Measurements from ENCODE around the gene ABHD18. TPM values are rescaled to one million over a fixed set of nuclear protein-coding genes. Genes with fewer than 3 reads are reported as not detected.
"Not testable (repeated sequence)": the region's sequence is repeated elsewhere in the genome, so short reads cannot be mapped to it uniquely, and the experiment has no call there.

Gene ABHD18
- total RNA-seq, 2 donors from 2014 or later: 5.3 to 7.2 TPM

DNA sequence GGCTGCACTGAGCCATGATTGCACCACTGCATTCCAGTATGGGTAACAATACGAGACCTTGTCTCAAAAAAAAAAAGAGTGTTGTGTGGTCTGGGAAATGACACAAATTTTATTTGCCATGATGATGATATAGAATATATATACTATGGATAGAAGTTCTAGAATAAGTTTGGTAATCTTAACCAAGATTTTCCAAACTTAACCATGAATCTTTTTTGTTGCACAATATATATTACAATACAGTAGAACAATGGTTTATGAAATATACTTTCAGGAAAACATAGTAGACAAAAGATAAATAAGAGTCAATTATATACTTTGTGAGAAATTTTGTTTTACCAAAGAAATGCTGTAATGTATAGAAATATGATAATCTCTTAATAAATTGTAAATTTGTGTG is 35.0 kb upstream of the ABHD18 start:
- H3K27ac ChIP-seq: no peak overlapping the region
- TF ChIP-seq, protein P1, sequence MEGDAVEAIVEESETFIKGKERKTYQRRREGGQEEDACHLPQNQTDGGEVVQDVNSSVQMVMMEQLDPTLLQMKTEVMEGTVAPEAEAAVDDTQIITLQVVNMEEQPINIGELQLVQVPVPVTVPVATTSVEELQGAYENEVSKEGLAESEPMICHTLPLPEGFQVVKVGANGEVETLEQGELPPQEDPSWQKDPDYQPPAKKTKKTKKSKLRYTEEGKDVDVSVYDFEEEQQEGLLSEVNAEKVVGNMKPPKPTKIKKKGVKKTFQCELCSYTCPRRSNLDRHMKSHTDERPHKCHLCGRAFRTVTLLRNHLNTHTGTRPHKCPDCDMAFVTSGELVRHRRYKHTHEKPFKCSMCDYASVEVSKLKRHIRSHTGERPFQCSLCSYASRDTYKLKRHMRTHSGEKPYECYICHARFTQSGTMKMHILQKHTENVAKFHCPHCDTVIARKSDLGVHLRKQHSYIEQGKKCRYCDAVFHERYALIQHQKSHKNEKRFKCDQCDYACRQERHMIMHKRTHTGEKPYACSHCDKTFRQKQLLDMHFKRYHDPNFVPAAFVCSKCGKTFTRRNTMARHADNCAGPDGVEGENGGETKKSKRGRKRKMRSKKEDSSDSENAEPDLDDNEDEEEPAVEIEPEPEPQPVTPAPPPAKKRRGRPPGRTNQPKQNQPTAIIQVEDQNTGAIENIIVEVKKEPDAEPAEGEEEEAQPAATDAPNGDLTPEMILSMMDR (IDR thresholded peaks at IDR 0.05): no peak
- peaks cover 9% of the 10 kb centered on the region for H3K36me3 ChIP-seq
- DNase-seq (ENCODE audit: low spot score): no peak
- H3K4me1 ChIP-seq: no peaks in the 10 kb centered on the region
- no peak overlapping the region for H3K4me3 ChIP-seq
- no peaks in the 10 kb centered on the region for H3K27me3 ChIP-seq
- no peaks in the 10 kb centered on the region for H3K9me3 ChIP-seq

- H3K4me1 ChIP-seq; H3K27ac ChIP-seq; H3K4me3 ChIP-seq; H3K36me3 ChIP-seq; H3K27me3 ChIP-seq; H3K9me3 ChIP-seq; DNase-seq (ENCODE audit: low spot score): not testable (repeated sequence)
These were observed 33.4 kb upstream of the ABHD18 start for GRCh38 chr4:127931836-127932235.

DNA sequence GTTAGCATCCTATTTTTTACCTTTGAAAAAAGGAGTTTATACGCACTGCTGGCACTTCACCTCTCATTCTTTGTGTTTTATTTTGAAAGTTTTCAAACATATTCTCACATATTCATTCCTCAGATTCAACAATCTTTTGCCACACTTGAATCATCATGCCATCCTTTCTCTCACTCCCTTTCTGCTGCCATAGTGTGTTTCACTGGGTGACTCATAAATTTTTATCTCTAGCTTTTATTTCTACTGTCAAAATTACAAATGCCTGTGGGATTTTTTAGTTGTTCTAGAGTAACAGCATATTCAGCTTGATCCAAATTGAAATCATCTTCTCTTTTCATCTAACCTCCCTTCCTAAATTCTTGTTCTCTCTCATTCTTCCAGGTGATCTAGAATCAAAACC is 28.2 kb upstream of the ABHD18 start:
- H3K4me1 ChIP-seq: no peaks in the 10 kb centered on the region
- H3K36me3 ChIP-seq: peaks cover 6% of the 10 kb centered on the region
- H3K4me3 ChIP-seq: no peak overlapping the region
- no peaks in the 10 kb centered on the region for H3K27me3 ChIP-seq
- TF ChIP-seq, protein P1 (IDR thresholded peaks at IDR 0.05): no peak
- DNase-seq (ENCODE audit: low spot score): no peak
- H3K27ac ChIP-seq: no peak overlapping the region
- H3K9me3 ChIP-seq: no peaks in the 10 kb centered on the region

- Histone ChIP-seq H3K27me3 (no peaks in the 10 kb centered on the region), H3K4me1 (no peaks in the 10 kb centered on the region), H3K27ac (no peak overlapping the region), H3K4me3 (no peak overlapping the region), H3K9me3 (no peaks in the 10 kb centered on the region), H3K36me3 (peaks cover 4% of the 10 kb centered on the region)
- TF ChIP-seq, protein P1 (IDR thresholded peaks at IDR 0.05): no peak
- no peak for DNase-seq (ENCODE audit: low spot score)
These were observed 8.1 kb upstream of the ABHD18 start for GRCh38 chr4:127957105-127957504.

- TF ChIP-seq, protein P1 (IDR thresholded peaks at IDR 0.05): no peak
- Histone ChIP-seq H3K27ac (no peak overlapping the region), H3K4me3 (no peak overlapping the region), H3K36me3 (peaks cover 4% of the 10 kb centered on the region), H3K9me3 (no peaks in the 10 kb centered on the region), H3K4me1 (peaks cover 0 to 5% of the 10 kb centered on the region in 2 donors), H3K27me3 (no peaks in the 10 kb centered on the region)
- DNase-seq (ENCODE audit: low spot score): no peak
These were observed 5.4 kb upstream of the ABHD18 start for GRCh38 chr4:127959794-127960193.

DNA sequence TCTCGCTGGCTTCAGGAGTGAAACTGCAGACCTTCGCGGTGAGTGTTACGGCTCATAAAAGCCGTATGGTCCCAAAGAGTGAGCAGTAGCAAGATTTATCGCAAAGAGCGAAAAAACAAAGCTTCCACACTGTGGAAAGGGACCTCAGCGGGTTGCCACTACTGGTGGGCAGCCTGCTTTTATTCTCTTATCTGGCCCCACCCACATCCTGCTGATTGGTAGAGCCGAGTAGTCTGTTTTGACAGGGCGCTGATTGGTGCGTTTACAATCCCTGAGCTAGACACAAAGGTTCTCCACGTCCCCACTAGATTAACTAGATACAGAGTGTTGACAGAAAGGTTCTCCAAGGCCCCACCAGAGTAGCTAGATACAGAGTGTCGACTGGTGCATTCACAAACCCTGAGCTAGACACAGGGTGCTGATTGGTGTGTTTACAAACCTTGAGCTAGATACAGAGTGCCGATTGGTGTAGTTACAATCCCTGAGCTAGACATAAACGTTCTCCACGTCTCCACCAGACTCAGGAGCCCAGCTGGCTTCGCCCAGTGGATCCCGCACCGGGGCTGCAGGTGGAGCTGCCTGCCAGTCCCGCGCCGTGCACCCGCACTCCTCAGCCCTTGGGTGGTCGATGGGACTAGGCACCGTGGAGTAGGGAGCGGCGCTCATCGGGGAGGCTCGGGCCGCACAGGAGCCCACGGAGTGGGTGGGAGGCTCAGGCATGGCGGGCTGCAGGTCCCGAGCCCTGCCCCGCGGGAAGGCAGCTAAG is 1.4 kb upstream of the ABHD18 start:
- H3K36me3 ChIP-seq; DNase-seq (ENCODE audit: low spot score); H3K9me3 ChIP-seq; H3K27me3 ChIP-seq: not testable (repeated sequence)
- Histone ChIP-seq H3K4me3 (peak overlapping the region; percentile 74 to 85), H3K27ac (peak overlapping the region; percentile 92 to 94), H3K4me1 (peaks cover 0 to 24% of the 10 kb centered on the region in 2 donors)

GRCh38 chr4:127964426-127965061 is 662 bp upstream of the ABHD18 start:
- DNase-seq (ENCODE audit: low spot score); H3K9me3 ChIP-seq; H3K27me3 ChIP-seq; H3K36me3 ChIP-seq: not testable (repeated sequence)
- Histone ChIP-seq H3K4me3 (peak overlapping the region; percentile 74 to 85), H3K27ac (peak overlapping the region; percentile 92 to 94), H3K4me1 (peaks cover 0 to 25% of the 10 kb centered on the region in 2 donors)

Data from right atrium auricular region (tissue), 2 donors.